ENCODE measurements around the gene BMPR1B. TPM values are rescaled to one million over a fixed set of nuclear protein-coding genes. Genes with fewer than 3 reads are reported as not detected.
"Not testable (repeated sequence)": the region's sequence is repeated elsewhere in the genome, so short reads cannot be mapped to it uniquely, and the experiment has no call there.

The BMPR1B gene
- total RNA-seq, 1 donor from 2014 or later: 0.24 TPM

- no peak for ATAC-seq
Measured at GRCh38 chr4:95093936-95094929, 336.5 kb downstream of the BMPR1B start.

GRCh38 chr4:95095348-95095974, 337.7 kb downstream of the BMPR1B start:
- no peak for ATAC-seq

GRCh38 chr4:95102162-95102790, 344.5 kb downstream of the BMPR1B start:
- ATAC-seq: no peak

GRCh38 chr4:95105112-95105511, 347.4 kb downstream of the BMPR1B start:
- no peak for ATAC-seq

GRCh38 chr4:95105983-95106382, 348.2 kb downstream of the BMPR1B start:
- ATAC-seq: no peak

- ATAC-seq: no peak
Measured at GRCh38 chr4:95106408-95106928, 348.7 kb downstream of the BMPR1B start.

- no peak for ATAC-seq
Measured at GRCh38 chr4:95107004-95107403, 349.2 kb downstream of the BMPR1B start.

GRCh38 chr4:95107635-95108034, 349.9 kb downstream of the BMPR1B start:
- no peak for ATAC-seq

GRCh38 chr4:95108883-95109421, 351.2 kb downstream of the BMPR1B start:
- ATAC-seq: no peak

- ATAC-seq: no peak
Measured at GRCh38 chr4:95114521-95114920, 356.8 kb downstream of the BMPR1B start.

GRCh38 chr4:95118497-95118896, 360.7 kb downstream of the BMPR1B start:
- ATAC-seq: no peak

- no peak for ATAC-seq
Measured at GRCh38 chr4:95120456-95120855, 362.7 kb downstream of the BMPR1B start.

- no peak for ATAC-seq
Measured at GRCh38 chr4:95122001-95122400, 364.2 kb downstream of the BMPR1B start.

- ATAC-seq: no peak
Measured at GRCh38 chr4:95124906-95125504, 367.2 kb downstream of the BMPR1B start.

- no peak for ATAC-seq
Measured at GRCh38 chr4:95129031-95129430, 371.3 kb downstream of the BMPR1B start.

GRCh38 chr4:95129821-95130311, 372.1 kb downstream of the BMPR1B start:
- peak; percentile 77 for ATAC-seq

GRCh38 chr4:95134016-95134415, 376.3 kb downstream of the BMPR1B start:
- ATAC-seq: not testable (repeated sequence)

- ATAC-seq: not testable (repeated sequence)
Measured at GRCh38 chr4:95139424-95139823, 381.7 kb downstream of the BMPR1B start.

- no peak for ATAC-seq
Measured at GRCh38 chr4:95141361-95141760, 383.6 kb downstream of the BMPR1B start.

GRCh38 chr4:95142932-95143331, 385.2 kb downstream of the BMPR1B start:
- ATAC-seq: no peak

- ATAC-seq: no peak
Measured at GRCh38 chr4:95151255-95151654, 393.5 kb downstream of the BMPR1B start.

GRCh38 chr4:95153182-95153581, 395.4 kb downstream of the BMPR1B start:
- no peak for ATAC-seq

Data from esophagus mucosa (tissue), 1 donor.